HTERT RPE-1 (cell line): ENCODE measurements around the gene IGSF9.

Source experiments
- in situ Hi-C: fragments of 300-500 bp; cut with MboI; formaldehyde crosslinking; loops from 4 replicates; pipeline ENCODE4 v1.14.3; 2020; ENCODE audit warnings: low sequenced_read_pairs

The IGSF9 gene

GRCh38 chr1:159934136-159935039 lies 11.0 kb downstream of the IGSF9 start:
- in situ Hi-C loops, result no loop called here

- in situ Hi-C loops, result no loop called here
These were observed 12.1 kb downstream of the IGSF9 start for GRCh38 chr1:159933347-159933746.

GRCh38 chr1:159932296-159933285 lies 12.8 kb downstream of the IGSF9 start:
- in situ Hi-C loops, result no loop called here

GRCh38 chr1:159931795-159932173 lies 13.6 kb downstream of the IGSF9 start:
- in situ Hi-C loops, result no loop called here

- in situ Hi-C loops, result no loop called here
These were observed 14.2 kb downstream of the IGSF9 start for GRCh38 chr1:159931101-159931794.

GRCh38 chr1:159930634-159931033 lies 14.8 kb downstream of the IGSF9 start:
- in situ Hi-C loops, result no loop called here

GRCh38 chr1:159930216-159930615 lies 15.2 kb downstream of the IGSF9 start:
- in situ Hi-C loops, result no loop called here

GRCh38 chr1:159929155-159930051 lies 16.0 kb downstream of the IGSF9 start:
- in situ Hi-C loops, result no loop called here

- in situ Hi-C loops, result no loop called here
These were observed 16.8 kb downstream of the IGSF9 start for GRCh38 chr1:159928491-159929050.

GRCh38 chr1:159927849-159928431 lies 17.5 kb downstream of the IGSF9 start:
- in situ Hi-C loops, result no loop called here

GRCh38 chr1:159927211-159927848 lies 18.1 kb downstream of the IGSF9 start:
- in situ Hi-C loops, result no loop called here

GRCh38 chr1:159925719-159926078 lies 19.7 kb downstream of the IGSF9 start:
- in situ Hi-C loops, result no loop called here

- in situ Hi-C loops, result no loop called here
These were observed 20.4 kb downstream of the IGSF9 start, which contains the start of gene TAGLN2 for GRCh38 chr1:159924791-159925718. TSS of gene TAGLN2 (minus strand) at chr1:159925507. CDS start at chr1:159920509, 4,998 bp downstream.

GRCh38 chr1:159924025-159924790 lies 21.2 kb downstream of the IGSF9 start:
- in situ Hi-C loops, result no loop called here

GRCh38 chr1:159923203-159924024 lies 22.0 kb downstream of the IGSF9 start:
- in situ Hi-C loops, result no loop called here
